Measurements from ENCODE around the gene EIF4E1B.

GRCh38 chr5:176667637-176668036 lies 37.2 kb downstream of the EIF4E1B start:
- TF ChIP-seq EZH2 (IDR thresholded peaks at IDR 0.05) (no peak), POLR2AphosphoS5 (IDR thresholded peaks at IDR 0.05; ENCODE audit: borderline replicate concordance, low read depth, low read length) (no peak)

Measured in SK-N-MC (cell line).